Measurements from ENCODE around the gene UBE2I.

The UBE2I gene

DNA sequence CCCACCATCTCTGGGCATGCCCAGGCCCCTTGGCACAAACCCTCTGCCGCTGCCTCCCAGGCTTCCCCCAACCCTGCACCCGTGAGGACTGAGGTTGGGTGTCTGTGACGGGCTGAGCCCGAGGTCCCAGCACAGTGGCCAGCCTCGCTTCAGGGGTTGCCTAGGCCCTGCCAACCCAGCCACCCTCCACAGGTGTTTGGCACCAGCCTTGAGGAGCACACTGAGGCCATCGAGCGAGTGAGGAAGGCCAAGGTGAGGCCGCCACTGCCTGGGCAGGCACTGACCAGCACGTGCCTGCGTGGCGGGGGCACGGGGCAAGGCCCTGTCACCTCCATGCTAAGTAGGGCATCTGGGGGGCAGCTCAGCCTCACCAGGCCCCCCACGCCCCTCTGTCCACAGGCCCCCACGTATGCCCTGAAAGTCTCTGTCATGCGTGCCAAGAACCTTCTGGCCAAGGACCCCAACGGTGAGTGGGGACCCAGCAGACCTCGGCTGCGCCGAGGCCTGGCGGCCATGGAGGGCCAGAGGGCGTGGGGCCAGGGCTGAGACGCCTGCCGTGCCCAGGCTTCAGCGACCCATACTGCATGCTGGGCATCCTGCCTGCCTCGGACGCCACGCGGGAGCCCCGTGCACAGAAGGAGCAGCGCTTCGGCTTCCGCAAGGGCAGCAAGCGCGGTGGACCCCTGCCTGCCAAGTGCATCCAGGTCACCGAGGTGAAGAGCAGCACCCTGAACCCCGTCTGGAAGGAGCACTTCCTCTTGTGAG is 31.5 kb downstream of the UBE2I start:
- H3K4me3 ChIP-seq (replicated peaks; ENCODE audit: low read depth, low read length): no peak overlapping the region
- DNase-seq (ENCODE audit: low read depth): no peak
- TF ChIP-seq, protein P1, sequence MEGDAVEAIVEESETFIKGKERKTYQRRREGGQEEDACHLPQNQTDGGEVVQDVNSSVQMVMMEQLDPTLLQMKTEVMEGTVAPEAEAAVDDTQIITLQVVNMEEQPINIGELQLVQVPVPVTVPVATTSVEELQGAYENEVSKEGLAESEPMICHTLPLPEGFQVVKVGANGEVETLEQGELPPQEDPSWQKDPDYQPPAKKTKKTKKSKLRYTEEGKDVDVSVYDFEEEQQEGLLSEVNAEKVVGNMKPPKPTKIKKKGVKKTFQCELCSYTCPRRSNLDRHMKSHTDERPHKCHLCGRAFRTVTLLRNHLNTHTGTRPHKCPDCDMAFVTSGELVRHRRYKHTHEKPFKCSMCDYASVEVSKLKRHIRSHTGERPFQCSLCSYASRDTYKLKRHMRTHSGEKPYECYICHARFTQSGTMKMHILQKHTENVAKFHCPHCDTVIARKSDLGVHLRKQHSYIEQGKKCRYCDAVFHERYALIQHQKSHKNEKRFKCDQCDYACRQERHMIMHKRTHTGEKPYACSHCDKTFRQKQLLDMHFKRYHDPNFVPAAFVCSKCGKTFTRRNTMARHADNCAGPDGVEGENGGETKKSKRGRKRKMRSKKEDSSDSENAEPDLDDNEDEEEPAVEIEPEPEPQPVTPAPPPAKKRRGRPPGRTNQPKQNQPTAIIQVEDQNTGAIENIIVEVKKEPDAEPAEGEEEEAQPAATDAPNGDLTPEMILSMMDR (IDR thresholded peaks at IDR 0.05; ENCODE audit: low read length, missing control alignments): no peak

DNA sequence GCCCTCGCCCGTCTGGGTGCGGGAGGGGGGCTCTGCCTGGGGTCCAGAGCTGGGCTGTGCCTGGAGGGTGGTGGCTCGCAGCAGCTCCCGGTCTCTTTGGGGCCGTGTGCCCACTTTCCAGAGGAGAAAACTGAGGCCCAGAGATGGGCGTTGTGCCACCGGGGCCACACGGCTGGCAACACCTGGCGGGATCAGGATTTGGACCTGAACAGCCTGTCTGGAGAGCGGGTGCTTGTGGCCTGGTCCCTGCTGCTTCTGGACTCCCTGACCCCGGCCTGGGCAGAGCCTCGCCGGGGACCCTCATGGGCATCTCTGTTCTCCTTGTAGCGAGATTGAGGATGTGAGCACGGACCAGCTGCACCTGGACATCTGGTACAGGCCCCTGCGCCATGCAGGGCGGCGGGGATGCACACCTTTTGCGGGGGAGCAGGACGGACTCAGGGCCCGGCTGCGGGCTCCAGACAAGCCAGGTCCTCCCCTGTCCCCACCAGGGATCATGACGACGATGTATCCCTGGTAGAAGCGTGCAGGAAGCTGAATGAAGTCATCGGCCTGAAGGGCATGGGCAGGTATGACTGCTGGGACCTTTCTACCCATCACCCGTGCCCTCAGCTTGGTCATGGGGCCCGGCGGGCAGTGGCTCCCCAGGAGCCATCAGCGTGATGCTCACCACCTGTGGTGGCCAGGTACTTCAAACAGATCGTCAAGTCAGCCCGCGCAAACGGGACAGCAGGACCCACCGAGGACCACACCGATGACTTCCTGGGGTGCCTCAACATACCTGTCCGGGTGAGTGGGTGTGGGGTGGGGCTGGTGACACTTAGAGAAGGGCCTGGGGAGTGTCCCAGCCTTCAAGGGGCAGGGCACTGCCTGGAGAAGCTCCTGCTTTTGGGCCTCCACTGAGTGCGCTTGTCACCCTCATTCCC is 32.3 kb downstream of the UBE2I start:
- TF ChIP-seq, protein P1 (IDR thresholded peaks at IDR 0.05; ENCODE audit: low read length, missing control alignments): no peak
- DNase-seq (ENCODE audit: low read depth): no peak
- no peak overlapping the region for H3K4me3 ChIP-seq (replicated peaks; ENCODE audit: low read depth, low read length)

DNA sequence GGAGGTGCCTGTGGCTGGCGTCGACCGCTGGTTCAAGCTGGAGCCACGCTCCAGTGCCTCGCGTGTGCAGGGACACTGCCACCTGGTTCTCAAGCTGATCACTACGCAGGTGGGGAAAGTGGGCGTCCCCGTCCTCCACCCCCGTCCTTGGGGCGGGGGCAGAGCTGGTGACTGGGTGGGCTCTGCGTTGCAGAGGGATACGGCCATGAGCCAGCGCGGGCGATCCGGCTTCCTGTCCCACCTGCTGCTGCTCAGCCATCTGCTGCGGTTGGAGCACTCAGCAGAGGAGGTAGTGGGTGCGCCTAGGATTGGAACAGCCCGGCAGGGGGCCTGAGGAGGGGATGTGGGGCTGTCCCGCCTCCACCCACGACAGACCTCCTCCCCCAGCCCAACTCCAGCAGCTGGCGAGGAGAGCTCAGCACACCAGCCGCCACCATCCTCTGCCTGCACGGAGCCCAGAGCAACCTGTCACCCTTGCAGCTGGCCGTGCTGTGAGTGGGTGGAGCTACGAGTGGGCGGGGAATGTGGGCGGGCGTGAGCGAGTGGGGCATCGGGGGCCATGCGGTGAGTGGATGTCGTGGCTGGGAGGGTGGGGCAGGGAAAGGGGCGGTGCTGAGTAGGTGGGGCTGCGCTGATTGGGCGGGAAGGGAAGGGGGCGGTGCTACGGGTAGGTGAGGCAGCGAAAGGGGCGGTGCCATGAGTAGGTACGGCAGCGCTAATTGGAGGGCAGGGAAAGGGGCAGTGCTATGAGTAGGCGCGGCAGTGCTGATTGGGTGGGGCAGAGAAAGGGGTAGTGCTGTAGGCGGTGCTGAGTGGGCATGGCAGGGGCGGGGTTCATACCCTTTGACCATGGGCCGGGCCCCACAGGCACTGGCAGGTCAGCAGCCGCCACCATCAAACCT is 33.3 kb downstream of the UBE2I start:
- peak; percentile 89 for DNase-seq (ENCODE audit: low read depth)
- H3K4me3 ChIP-seq (replicated peaks; ENCODE audit: low read depth, low read length): no peak overlapping the region
- TF ChIP-seq, protein P1 (IDR thresholded peaks at IDR 0.05; ENCODE audit: low read length, missing control alignments): no peak

DNA sequence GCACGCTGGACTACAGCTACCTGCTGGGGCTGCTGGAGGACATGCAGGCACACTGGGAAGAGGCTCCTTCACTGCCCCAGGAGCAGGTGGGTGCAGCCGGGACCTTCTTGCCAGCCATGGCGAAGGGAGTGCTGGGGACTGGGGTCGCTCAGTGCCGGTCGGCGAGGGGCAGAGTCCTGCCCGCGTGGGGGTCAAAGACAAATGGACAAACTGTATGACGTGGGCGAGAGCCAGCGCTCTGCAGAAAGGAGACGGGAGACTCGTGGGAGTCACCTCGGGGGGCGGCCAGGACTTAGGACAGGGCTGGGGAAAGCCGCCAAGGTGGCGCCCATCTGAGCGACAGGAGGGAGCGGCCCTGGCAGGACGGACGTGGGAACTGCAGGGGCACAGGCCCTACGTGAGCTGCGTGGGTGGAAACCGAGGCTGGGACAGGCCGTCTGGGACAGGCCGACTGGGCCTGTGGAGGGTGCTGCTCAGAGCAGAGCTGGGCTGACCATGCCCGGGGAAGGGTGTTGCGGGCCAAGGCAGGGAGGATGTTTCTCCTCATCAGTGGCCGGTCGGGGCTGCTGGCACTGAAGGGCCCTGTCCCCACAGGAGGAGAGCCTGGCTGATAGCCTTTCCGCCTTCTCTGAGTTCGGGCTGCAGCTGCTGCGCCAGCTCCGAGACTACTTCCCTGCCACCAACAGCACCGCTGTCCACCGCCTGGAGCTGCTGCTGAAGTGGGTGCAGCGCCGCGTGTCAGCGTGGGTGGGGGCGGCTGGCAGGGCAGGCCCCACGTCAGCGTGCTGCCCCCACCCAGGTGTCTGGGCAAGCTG is 34.2 kb downstream of the UBE2I start:
- TF ChIP-seq, protein P1 (IDR thresholded peaks at IDR 0.05; ENCODE audit: low read length, missing control alignments): no peak
- H3K4me3 ChIP-seq (replicated peaks; ENCODE audit: low read depth, low read length): no peak overlapping the region
- DNase-seq (ENCODE audit: low read depth): no peak

DNA sequence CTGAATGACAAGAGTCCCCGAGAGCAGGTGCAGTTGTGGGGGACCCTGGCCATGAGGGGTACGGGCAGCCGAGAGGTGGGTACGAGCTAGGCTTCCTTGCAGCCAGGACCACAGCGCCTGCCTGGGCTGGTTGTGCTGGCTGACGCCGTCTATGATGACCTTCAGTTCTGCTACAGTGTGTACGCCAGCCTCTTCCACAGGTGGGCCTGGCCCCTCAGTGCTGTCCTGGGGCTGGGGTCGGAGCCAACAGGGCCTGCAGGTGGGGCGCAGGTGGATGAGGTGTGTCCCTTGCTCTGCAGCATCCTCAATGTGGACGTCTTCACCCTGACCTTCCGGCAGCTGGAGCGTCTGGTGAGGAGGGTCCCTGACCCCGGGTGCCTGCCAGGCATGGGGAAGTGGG is 35.1 kb downstream of the UBE2I start:
- H3K4me3 ChIP-seq (replicated peaks; ENCODE audit: low read depth, low read length): no peak overlapping the region
- DNase-seq (ENCODE audit: low read depth): no peak
- TF ChIP-seq, protein P1 (IDR thresholded peaks at IDR 0.05; ENCODE audit: low read length, missing control alignments): no peak

DNA sequence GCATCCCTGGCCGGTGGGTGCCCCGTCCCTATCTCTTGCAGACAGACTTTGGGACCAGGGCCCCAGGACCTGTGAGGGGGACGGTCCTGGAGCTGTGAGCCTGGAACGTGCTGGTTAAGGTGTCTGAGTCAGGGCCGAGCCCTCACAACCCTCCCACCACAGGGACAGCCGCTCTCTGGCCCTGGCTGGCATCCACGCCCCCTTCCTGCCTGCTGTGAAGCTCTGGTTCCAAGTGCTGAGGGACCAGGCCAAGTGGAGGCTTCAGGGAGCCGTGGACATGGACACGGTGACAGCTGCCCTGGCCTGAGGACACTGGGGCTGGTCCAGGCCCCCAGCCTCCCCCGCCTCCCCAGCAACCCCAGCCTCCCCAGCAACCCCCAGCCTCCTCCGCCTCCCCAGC is 35.7 kb downstream of the UBE2I start:
- no peak overlapping the region for H3K4me3 ChIP-seq (replicated peaks; ENCODE audit: low read depth, low read length)
- no peak for DNase-seq (ENCODE audit: low read depth)
- TF ChIP-seq, protein P1 (IDR thresholded peaks at IDR 0.05; ENCODE audit: low read length, missing control alignments): no peak
